SH-SY5Y (cell line): Measurements from ENCODE around the gene SHD.

ENCODE experiments used
- GATA2 ChIP-seq: IDR thresholded peaks from 2 replicates; pipeline ENCODE4 v1.6.1; 2011; ENCODE audit warnings: mild to moderate bottlenecking, low read depth, low read length
- GATA3 ChIP-seq: IDR thresholded peaks from 2 replicates; pipeline ENCODE4 v1.6.1; 2011; ENCODE audit warnings: low read depth, mild to moderate bottlenecking, low read length, moderate library complexity

DNA sequence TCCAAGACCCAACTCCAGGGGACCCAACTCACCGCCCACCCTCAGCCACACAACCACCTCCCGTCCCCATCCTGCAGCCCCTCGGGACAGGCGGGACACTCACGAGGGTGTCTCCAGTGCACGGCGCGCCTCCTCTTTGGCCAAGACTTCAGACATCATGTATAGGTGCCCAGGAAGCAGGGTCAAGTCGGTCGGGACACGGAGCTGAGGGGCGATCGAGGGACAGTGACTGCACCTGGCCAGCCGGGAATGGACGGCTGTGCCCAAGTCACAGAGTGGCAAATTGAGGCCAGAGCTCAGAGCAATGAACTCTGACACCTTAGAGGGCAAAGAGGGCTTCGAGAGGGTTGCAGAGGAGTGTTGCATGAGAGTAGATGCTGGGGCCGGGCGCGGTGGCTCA is 50.8 kb downstream of the SHD start:
- no peak for TF ChIP-seq GATA3
- TF ChIP-seq GATA2 = no peak
